Left cardiac atrium (tissue), 4 donors: ENCODE measurements around the gene SLC25A12. TPM values are rescaled to one million over a fixed set of nuclear protein-coding genes. Genes with fewer than 3 reads are reported as not detected.
A peak's percentile ranks its signal among the peaks of the same experiment; 100 is the strongest.

Experiments
- ATAC-seq, 2 donors: fragments of 200-7000 bp; cut with Tn5 transposase; one replicate each; pipeline ENCODE4 v1.9.1; 2020; ENCODE audit warnings: mild to moderate bottlenecking in 2 of 2, moderate library complexity in 2 of 2
- DNase-seq: peaks from one replicate; pipeline ENCODE4 v3.0.0-alpha.2; 2020
- intact Hi-C, 2 donors: fragments of 100-400 bp; cut with DNase I; formaldehyde crosslinking; loops; one replicate each; pipeline versions ENCODE4 v1.14.1 to v1.15.1; 2022 to 2023
- total RNA-seq, 2 donors: library from RNA; stranded (reverse); fragmentation: NEBNext Ultra II Directional; extraction: Animal tissue kit (Norgen Biotek cat#: 25700); gene quantifications; one replicate each; pipeline ENCODE4 v1.2.1, GENCODE V29; 2021
- donor health status: DM: no; HTN: yes; CAD: no.
- donor health status: DM: no; HTN: yes; CAD: no; lungs with severe emphysema.
- donor health status: DM: yes; HTN: yes; CAD: no.
- donor health status: Dilated cardiomyopathy.

Gene SLC25A12
- total RNA-seq, 2 donors from 2014 or later, result 65.6 to 101 TPM

DNA sequence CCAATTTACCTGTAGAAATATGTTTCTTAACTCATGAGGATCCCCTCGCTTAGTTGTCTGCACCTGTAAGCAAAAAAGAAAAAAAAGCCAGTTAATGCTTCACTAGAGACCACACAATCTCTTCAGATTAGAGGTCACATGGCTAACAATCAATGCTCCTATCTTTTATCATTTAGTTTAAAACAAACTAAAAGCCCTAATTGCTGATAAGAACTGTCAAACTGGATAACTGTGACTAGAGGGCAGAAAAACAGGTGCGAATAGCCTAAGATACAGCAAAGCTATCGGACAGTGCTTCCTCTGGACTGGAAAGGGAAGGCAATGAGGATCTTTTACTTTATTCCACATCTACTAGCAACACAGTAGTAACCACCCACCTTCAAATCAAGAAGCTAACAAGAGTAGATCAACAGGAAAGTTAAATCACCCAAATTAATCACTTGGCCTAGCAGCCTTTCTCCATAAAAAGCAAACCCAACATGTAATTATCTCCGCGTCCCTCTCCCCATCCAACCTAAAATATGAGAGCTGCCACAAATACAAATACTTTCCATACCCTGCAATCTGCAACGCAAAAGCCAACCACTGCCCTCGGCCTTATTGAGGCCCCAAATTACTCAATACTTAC lies 734 bp downstream of the SLC25A12 start:
- DNase-seq (no peak), ATAC-seq (peak in 1 of 2 donors; percentile 17)
- intact Hi-C loops, result no loop called here

DNA sequence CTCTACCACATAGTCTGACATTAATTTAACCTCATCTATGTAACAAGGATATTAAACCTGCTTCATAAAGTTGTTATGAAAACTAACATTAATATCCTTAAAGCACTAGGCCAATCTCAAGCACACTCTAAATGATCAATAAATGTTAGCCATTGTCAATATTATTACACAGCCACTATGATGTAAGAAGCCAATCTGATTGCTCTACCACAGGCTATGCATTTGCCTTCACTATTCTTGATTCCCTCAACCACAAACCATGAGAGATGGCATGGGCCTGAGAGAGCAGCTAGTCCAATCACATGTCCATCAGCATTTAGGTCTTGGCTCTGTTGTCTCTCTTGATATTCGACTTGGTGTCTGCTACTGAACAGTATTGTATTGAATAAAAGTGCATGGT lies 4.2 kb downstream of the SLC25A12 start:
- no peak for ATAC-seq
- intact Hi-C loops, result no loop called here
- no peak for DNase-seq

DNA sequence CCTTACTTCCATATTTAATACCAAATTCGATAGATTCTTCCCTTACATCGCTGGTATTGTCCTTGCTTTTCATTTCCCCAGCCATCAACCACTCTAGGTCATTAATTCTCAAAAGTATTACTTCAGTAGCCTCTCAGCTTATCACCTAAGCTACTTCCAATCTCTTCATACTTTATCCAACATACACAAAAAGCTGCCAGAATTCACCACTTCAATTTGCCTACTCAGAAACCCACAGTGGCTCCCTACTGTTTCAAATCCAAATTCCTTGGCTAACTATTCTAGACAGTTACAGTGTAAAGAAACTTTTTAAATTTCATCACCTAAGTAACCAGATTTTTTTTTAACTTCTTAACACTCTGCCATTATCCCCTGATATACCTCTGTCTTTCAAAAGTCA lies 4.7 kb downstream of the SLC25A12 start:
- intact Hi-C loops, result no loop called here
- no peak for ATAC-seq
- no peak for DNase-seq

DNA sequence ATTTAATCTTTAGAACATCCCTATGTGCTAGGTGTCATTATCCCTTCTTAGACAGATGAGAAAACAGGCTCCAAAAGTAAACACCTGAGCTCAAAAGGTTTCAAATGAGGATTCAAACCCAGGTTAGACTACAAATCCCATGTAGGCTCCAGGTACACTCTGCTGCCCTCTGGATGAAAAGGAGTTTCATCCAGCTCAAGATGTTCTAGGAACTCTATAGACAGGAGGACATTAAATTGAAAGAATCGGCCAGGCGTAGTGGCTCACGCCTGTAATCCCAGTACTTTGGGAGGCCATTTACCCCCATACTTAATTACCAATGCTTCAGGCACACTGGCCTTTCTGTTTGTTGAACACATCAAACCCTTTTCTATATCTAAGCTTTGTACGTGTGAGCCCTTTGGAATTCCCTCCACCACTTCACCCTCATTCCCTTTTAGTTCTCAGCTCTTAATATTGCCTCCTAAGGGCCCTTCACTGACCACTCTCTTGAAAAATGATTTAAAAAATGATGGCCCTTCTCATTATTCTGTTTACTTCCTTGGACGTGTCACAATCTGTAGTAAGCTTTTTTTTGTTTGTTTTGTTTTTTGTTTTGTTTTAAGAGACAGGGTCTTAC lies 10.7 kb downstream of the SLC25A12 start:
- intact Hi-C loops, result no loop called here
- DNase-seq, result no peak
- no peak for ATAC-seq

GRCh38 chr2:171882089-171882769 lies 11.8 kb downstream of the SLC25A12 start:
- intact Hi-C loops, result no loop called here
- ATAC-seq, result peak in 1 of 2 donors; percentile 43
- DNase-seq, result no peak

GRCh38 chr2:171880774-171881173 lies 13.3 kb downstream of the SLC25A12 start:
- no peak for DNase-seq
- ATAC-seq, result no peak
- intact Hi-C loops, result no loop called here

DNA sequence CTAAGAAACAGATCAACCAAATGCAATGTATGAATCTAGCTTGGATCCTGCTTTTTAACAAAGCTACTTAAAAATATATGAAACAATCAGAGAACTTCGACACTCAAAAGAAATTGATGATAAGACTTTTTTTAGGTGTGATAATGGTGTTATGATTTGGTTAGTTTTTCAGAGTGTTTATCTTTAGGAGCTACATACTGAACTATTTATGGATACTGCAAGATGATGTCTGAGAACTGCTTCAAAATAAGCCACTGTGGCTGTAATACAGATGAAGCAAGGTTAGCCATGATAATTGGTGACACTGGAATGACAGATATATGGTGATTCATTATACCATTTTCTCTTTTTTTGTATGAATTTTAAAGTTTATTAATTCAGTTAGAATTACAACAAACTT lies 14.2 kb downstream of the SLC25A12 start:
- intact Hi-C loops, result no loop called here
- no peak for ATAC-seq
- no peak for DNase-seq

- intact Hi-C loops, result no loop called here
- ATAC-seq, result peak; percentile 89 to 91
- DNase-seq, result no peak
Observed at GRCh38 chr2:171878481-171878993, 15.5 kb downstream of the SLC25A12 start.

GRCh38 chr2:171874963-171875362 lies 19.1 kb downstream of the SLC25A12 start:
- intact Hi-C loops, result no loop called here
- ATAC-seq, result no peak
- DNase-seq, result no peak

GRCh38 chr2:171874517-171874916 lies 19.5 kb downstream of the SLC25A12 start:
- ATAC-seq (no peak), DNase-seq (no peak)
- intact Hi-C loops, result no loop called here

GRCh38 chr2:171864357-171864985 lies 29.6 kb downstream of the SLC25A12 start:
- DNase-seq (no peak), ATAC-seq (peak; percentile 44 to 47)
- intact Hi-C loops, result no loop called here

DNA sequence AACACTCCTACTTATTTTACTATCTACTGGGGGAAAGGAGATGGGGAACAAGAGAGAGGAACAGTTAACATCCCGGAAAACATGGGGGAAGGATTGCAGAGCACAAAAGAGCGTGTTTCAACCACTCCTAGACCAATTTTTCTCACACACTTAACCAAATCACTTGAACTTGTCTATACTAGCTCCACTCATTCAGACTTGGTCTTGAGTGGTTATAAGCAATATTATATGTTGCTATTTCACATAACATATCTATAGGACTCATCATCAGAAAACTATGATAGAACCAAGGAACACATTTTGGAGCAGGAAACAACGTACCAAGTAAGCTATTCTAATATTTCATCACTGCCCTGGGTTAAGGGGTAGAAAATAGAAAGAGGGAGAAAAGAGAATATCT lies 31.5 kb downstream of the SLC25A12 start:
- intact Hi-C loops, result no loop called here
- ATAC-seq, result no peak
- DNase-seq, result no peak

- ATAC-seq (no peak), DNase-seq (no peak)
- intact Hi-C loops, result no loop called here
Observed at GRCh38 chr2:171858397-171858958, 35.6 kb downstream of the SLC25A12 start.

GRCh38 chr2:171855401-171855800 lies 38.6 kb downstream of the SLC25A12 start:
- intact Hi-C loops, result no loop called here
- no peak for DNase-seq
- ATAC-seq, result no peak

DNA sequence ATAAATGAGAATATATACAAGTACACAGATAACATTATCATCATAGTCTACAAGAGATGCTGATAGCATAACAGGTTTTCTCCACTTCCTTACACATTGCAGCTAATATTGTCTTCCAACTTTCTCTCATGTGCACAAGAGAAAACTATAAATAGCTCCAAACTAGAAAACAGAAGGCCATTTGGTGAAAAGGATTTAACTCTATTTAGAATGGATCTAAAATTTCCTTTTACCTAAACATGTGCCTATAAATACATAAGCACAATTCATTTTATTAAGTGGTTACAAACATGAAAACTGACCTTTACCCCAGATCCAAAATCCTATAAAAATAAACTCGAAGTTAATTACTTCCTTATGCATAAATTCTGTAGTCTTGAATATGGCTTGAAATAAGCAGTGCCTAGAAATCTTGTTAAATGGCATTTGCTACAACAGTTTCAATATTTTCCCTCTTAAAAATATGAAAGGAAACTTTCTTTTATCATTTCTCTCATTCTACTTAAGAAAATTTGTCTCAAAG lies 41.6 kb downstream of the SLC25A12 start:
- ATAC-seq, result no peak
- intact Hi-C loops, result no loop called here

GRCh38 chr2:171847627-171848026 lies 46.4 kb downstream of the SLC25A12 start:
- DNase-seq (no peak), ATAC-seq (no peak)
- intact Hi-C loops, result no loop called here

More for the DNA sequence above, 41.6 kb downstream of the SLC25A12 start:
- no peak for DNase-seq

- DNase-seq, result no peak
- no peak for ATAC-seq
- intact Hi-C loops, result no loop called here
Observed at GRCh38 chr2:171846894-171847293, 47.1 kb downstream of the SLC25A12 start.

- intact Hi-C loops, result no loop called here
- DNase-seq (no peak), ATAC-seq (no peak)
Observed at GRCh38 chr2:171841996-171842395, 52.0 kb downstream of the SLC25A12 start.

- DNase-seq (no peak), ATAC-seq (peak; percentile 57 to 88)
- intact Hi-C loops, result no loop called here
Observed at GRCh38 chr2:171837736-171838135, 56.3 kb downstream of the SLC25A12 start.
